Airway epithelial cell (primary cell): ENCODE measurements around the gene SAMMSON. TPM values are rescaled to one million over a fixed set of nuclear protein-coding genes. Genes with fewer than 3 reads are reported as not detected.

Experiments used
- total RNA-seq: library from RNA; depleted of rRNA; stranded (reverse); fragments of >200 nt; gene quantifications from 2 replicates; pipeline ENCODE4 v1.2.3, GENCODE V29; 2015

Gene SAMMSON
- not detected in 2 replicates for total RNA-seq

GRCh38 chr3:69999140-70000027 lies at the start of gene SAMMSON:
Gene SAMMSON (plus strand): TSS chr3:69999733.

